HL-60 (cell line): ENCODE data around the gene TLCD1.

Experiments
- CTCF ChIP-seq: IDR thresholded peaks from one replicate; pipeline ENCODE4 v1.5.1; 2011; ENCODE audit warnings: low read length, control low read depth, inconsistent platforms; ENCODE audit not compliant: insufficient read depth
- GABPA ChIP-seq: IDR thresholded peaks from 2 replicates; pipeline ENCODE4 v1.6.1; 2012; ENCODE audit warnings: low read depth

DNA sequence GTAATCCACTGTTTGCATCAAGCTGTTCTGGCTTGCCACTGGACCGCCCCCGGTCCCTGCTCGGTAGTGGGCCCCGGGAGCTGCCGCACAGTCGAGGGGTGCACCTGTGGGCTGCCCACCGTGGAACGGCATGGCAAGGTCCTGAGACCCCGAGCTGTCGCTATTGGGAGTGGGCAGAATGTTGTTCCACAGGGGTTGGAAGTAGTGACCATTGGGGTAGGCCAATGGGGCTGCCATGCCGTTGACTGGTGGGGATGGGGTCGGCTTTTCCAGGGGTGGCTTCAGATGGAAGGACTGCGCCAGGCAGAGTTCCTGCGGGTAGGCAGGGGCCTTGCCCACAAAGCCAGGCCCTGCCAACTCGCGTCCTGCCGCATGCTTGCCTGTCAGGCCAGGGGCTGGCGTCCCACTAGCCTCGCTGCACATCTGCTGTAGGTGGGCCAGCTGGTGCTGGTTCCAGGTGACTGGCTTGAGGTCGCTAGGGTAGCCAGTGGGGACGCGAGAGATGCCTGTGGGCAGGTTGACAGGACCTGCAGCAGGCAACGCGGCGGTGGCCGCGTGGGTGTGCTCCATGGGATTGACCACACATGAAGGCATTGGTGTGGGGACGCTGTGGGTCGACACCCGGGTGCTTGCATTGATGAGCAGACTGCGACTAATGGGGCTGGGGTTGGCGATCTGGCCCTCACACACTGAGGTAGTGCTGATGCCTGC lies 32.5 kb upstream of the TLCD1 start:
- TF ChIP-seq CTCF (no peak), GABPA (no peak)
